ENCODE data around the gene C10orf143.

GRCh38 chr10:130017631-130018022 is 93.0 kb downstream of the C10orf143 start:
- no peak for TF ChIP-seq SP1 (IDR thresholded peaks at IDR 0.05)
- no peak for TF ChIP-seq SUZ12 (IDR thresholded peaks at IDR 0.05)
- no peak for TF ChIP-seq NFRKB (IDR thresholded peaks at IDR 0.05)
- TF ChIP-seq BHLHE40 (IDR thresholded peaks at IDR 0.05; ENCODE audit: borderline replicate concordance), result no peak
